CD4-positive, alpha-beta memory T cell (primary cell): ENCODE measurements around the gene DAZAP1. TPM values are rescaled to one million over a fixed set of nuclear protein-coding genes. Genes with fewer than 3 reads are reported as not detected.
A peak's percentile ranks its signal among the peaks of the same experiment; 100 is the strongest.

Experiments used
- CTCF ChIA-PET: fragments of 350-600 bp; sonication (Branson Sonifier 250); formaldehyde crosslinking; loops from one replicate; lab custom pipeline; 2021; ENCODE audit warnings: inconsistent platforms; ENCODE audit not compliant: partially characterized antibody; lab: Charles Lee
- POLR2A ChIA-PET: fragments of 350-600 bp; sonication (Branson Sonifier 250); formaldehyde crosslinking; loops from one replicate; lab custom pipeline; 2021; ENCODE audit not compliant: partially characterized antibody; lab: Charles Lee
- DNase-seq, 5 donors: peaks; one replicate each; pipeline versions ENCODE4 v3.0.0 to v3.0.0-alpha.2; 2020 to 2022; ENCODE audit warnings: mixed read lengths in 1 of 5
- H3K27ac ChIP-seq: one replicate; pipeline ENCODE4 v1.7.0; 2013; ENCODE audit warnings: low read depth, low read length
- H3K27me3 ChIP-seq: 2 replicates; pipeline ENCODE4 v1.7.0; 2013; ENCODE audit warnings: mild to moderate bottlenecking, low read length, moderate library complexity; ENCODE audit not compliant: insufficient read depth
- H3K36me3 ChIP-seq: 2 replicates; pipeline ENCODE4 v1.7.0; 2013; ENCODE audit warnings: mild to moderate bottlenecking, low read length, moderate library complexity; ENCODE audit not compliant: insufficient read depth
- H3K4me1 ChIP-seq: 2 replicates; pipeline ENCODE4 v1.7.0; 2013; ENCODE audit warnings: mild to moderate bottlenecking, low read length, moderate library complexity; ENCODE audit not compliant: insufficient read depth
- H3K4me3 ChIP-seq, 2 donors: one replicate each; pipeline ENCODE4 v1.7.0; 2013; ENCODE audit warnings: low read length in 2 of 2, mild to moderate bottlenecking in 1 of 2
- H3K9me3 ChIP-seq, 2 donors: one replicate each; pipeline ENCODE4 v1.7.0; 2013; ENCODE audit warnings: low read length in 2 of 2, control low read depth in 1 of 2; ENCODE audit not compliant: control insufficient read depth in 1 of 2
- H3K27ac Mint-ChIP-seq, 7 donors: one replicate each; pipeline ENCODE4 v1.8.0; 2020 to 2021; ENCODE audit warnings: mixed read lengths in 7 of 7, mild to moderate bottlenecking in 6 of 7, inconsistent platforms in 3 of 7, moderate library complexity in 3 of 7
- H3K27me3 Mint-ChIP-seq, 2 donors: one replicate each; pipeline ENCODE4 v1.8.0; 2020 to 2021; ENCODE audit warnings: mixed read lengths in 2 of 2
- H3K36me3 Mint-ChIP-seq, 2 donors: one replicate each; pipeline ENCODE4 v1.8.0; 2020 to 2021; ENCODE audit warnings: mixed read lengths in 2 of 2, inconsistent platforms in 1 of 2, mild to moderate bottlenecking in 1 of 2
- H3K4me1 Mint-ChIP-seq, 4 donors: one replicate each; pipeline ENCODE4 v1.8.0; 2020 to 2021; ENCODE audit warnings: mixed read lengths in 4 of 4, mild to moderate bottlenecking in 1 of 4
- H3K4me3 Mint-ChIP-seq, 8 donors: one replicate each; pipeline ENCODE4 v1.8.0; 2020 to 2021; ENCODE audit warnings: mixed read lengths in 8 of 8, mild to moderate bottlenecking in 7 of 8, moderate library complexity in 6 of 8, inconsistent platforms in 3 of 8
- H3K9me3 Mint-ChIP-seq, 8 donors: one replicate each; pipeline ENCODE4 v1.8.0; 2020 to 2021; ENCODE audit warnings: mixed read lengths in 8 of 8, mild to moderate bottlenecking in 5 of 8, inconsistent platforms in 3 of 8, moderate library complexity in 1 of 8
- intact Hi-C: fragments of 100-400 bp; cut with micrococcal nuclease; formaldehyde crosslinking; loops from one replicate; pipeline ENCODE4 v1.15.1; 2023
- polyA plus RNA-seq, 2 donors: library from polyadenylated mRNA; unstranded; fragments of 300-500 nt; fragmentation: Illumina TruSeq; gene quantifications; one replicate each; pipeline ENCODE4 v1.2.3, GENCODE V29; 2021
- total RNA-seq, 2 experiments: library from RNA; stranded (reverse); gene quantifications; one replicate each; pipeline ENCODE4 v1.2.3, GENCODE V29; 2021

The DAZAP1 gene
- total and polyA plus RNA-seq, 4 experiments from 2014 or later = 2.5 to 152 (median 76.1) TPM

DNA sequence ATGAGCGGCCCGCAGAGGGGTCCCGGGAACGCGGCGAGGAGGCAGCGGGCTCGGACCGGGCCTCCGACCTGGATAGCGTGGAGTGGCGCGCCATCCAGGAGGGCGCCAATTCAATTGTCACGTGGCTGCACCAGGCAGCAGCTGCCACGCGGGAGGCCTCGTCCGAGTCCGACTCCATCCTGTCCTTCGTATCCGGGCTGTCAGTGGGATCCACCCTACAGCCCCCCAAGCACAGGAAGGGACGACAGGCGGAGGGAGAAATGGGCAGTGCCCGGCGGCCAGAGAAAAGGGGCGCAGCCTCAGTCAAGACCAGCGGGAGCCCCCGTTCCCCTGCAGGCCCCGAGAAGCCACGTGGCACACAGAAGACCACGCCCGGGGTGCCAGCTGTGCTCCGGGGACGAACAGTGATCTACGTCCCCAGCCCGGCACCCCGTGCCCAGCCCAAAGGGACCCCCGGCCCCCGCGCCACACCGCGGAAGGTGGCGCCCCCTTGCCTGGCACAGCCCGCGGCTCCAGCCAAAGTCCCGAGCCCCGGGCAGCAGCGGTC is 61.0 kb downstream of the DAZAP1 start:
- no peak overlapping the region for H3K27ac Mint-ChIP-seq
- no peaks in the 10 kb centered on the region for H3K9me3 Mint-ChIP-seq
- no peak overlapping the region for H3K27ac ChIP-seq
- no peaks in the 10 kb centered on the region for H3K9me3 ChIP-seq
- no peaks in the 10 kb centered on the region for H3K27me3 ChIP-seq
- peaks cover 3 to 21% (median 8%) of the 10 kb centered on the region in 4 donors for H3K4me1 Mint-ChIP-seq
- no peak overlapping the region for H3K4me3 ChIP-seq
- POLR2A ChIA-PET = interaction anchor here (0.7 to 2.0 kb wide), 7 partner anchors 9 to 60 kb away, joined by 3 to 8 read pairs (median 4); partner anchors contain the start of gene REEP6
- CTCF ChIA-PET = no interaction called here
- no peaks in the 10 kb centered on the region for H3K36me3 Mint-ChIP-seq
- DNase-seq = no peak
- peak overlapping the region in 5 of 8 donors; percentile 38 to 67 (median 51) for H3K4me3 Mint-ChIP-seq
- H3K27me3 Mint-ChIP-seq = peaks cover 0 to 1% of the 10 kb centered on the region in 2 donors
- H3K4me1 ChIP-seq = peaks cover 54% of the 10 kb centered on the region
- no peaks in the 10 kb centered on the region for H3K36me3 ChIP-seq
- intact Hi-C loops = no loop called here

DNA sequence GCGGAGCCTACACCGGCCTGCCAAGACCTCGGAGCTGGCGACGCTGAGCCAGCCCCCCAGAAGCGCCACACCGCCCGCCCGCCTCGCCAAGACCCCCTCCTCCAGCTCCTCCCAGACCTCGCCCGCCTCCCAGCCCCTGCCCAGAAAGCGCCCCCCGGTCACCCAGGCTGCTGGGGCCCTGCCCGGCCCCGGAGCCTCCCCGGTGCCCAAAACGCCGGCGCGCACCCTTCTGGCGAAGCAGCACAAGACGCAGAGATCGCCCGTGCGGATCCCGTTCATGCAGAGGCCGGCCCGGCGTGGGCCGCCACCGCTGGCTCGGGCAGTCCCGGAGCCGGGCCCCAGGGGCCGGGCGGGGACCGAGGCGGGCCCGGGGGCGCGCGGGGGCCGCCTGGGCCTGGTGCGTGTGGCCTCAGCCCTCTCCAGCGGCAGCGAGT is 61.5 kb downstream of the DAZAP1 start:
- H3K27me3 Mint-ChIP-seq = peaks cover 0 to 1% of the 10 kb centered on the region in 2 donors
- peaks cover 54% of the 10 kb centered on the region for H3K4me1 ChIP-seq
- H3K36me3 ChIP-seq = no peaks in the 10 kb centered on the region
- intact Hi-C loops = no loop called here
- no peak overlapping the region for H3K27ac Mint-ChIP-seq
- H3K27ac ChIP-seq = no peak overlapping the region
- H3K9me3 ChIP-seq = no peaks in the 10 kb centered on the region
- no peak overlapping the region for H3K4me3 ChIP-seq
- H3K9me3 Mint-ChIP-seq = no peaks in the 10 kb centered on the region
- peaks cover 3 to 21% (median 8%) of the 10 kb centered on the region in 4 donors for H3K4me1 Mint-ChIP-seq
- no peak for DNase-seq
- ChIA-PET POLR2A (interaction anchor here (0.7 to 2.0 kb wide), 7 partner anchors 9 to 60 kb away, joined by 3 to 8 read pairs (median 4); partner anchors contain the start of gene REEP6), CTCF (no interaction called here)
- H3K36me3 Mint-ChIP-seq = no peaks in the 10 kb centered on the region
- no peaks in the 10 kb centered on the region for H3K27me3 ChIP-seq
- H3K4me3 Mint-ChIP-seq = peak overlapping the region in 6 of 8 donors; percentile 7 to 52 (median 44)

DNA sequence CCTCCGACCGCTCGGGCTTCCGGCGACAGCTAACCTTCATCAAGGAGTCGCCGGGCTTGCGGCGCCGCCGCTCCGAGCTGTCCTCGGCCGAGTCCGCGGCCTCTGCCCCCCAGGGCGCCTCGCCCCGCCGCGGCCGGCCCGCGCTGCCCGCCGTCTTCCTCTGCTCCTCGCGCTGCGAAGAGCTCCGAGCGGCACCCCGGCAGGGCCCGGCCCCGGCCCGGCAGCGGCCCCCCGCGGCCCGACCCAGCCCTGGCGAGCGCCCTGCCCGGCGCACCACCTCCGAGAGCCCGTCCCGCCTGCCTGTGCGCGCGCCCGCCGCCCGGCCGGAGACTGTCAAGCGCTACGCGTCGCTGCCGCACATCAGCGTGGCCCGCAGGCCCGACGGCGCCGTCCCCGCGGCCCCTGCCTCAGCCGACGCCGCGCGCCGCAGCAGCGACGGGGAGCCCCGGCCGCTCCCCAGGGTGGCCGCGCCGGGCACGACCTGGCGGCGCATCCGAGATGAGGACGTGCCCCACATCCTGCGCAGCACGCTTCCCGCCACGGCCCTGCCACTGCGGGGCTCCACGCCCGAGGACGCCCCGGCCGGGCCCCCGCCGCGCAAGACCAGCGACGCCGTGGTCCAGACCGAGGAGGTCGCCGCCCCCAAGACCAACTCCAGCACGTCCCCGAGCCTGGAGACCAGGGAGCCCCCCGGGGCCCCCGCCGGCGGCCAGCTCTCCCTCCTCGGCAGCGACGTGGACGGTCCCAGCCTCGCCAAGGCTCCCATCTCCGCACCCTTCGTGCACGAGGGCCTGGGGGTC is 62.1 kb downstream of the DAZAP1 start:
- peak overlapping the region in 1 of 2 donors; percentile 58 for H3K4me3 ChIP-seq
- CTCF ChIA-PET = interaction anchor here (2.6 kb wide), 1 partner anchor 24 kb away, joined by 9 read pairs; no protein-coding TSS in a partner anchor
- Mint-ChIP-seq H3K4me1 (peaks cover 3 to 21% (median 8%) of the 10 kb centered on the region in 4 donors), H3K36me3 (no peaks in the 10 kb centered on the region), H3K27ac (peak overlapping the region in 1 of 7 donors; percentile 58), H3K4me3 (no peak overlapping the region), H3K9me3 (no peaks in the 10 kb centered on the region), H3K27me3 (peaks cover 0 to 1% of the 10 kb centered on the region in 2 donors)
- DNase-seq = peak in 4 of 5 donors; percentile 4 to 45 (median 29)
- H3K27me3 ChIP-seq = no peaks in the 10 kb centered on the region
- intact Hi-C loops = loop anchor here (1.0 to 2.0 kb wide), 3 partner anchors 10 to 45 kb away; partner anchors contain the start of gene C19orf25
- H3K4me1 ChIP-seq = peaks cover 54% of the 10 kb centered on the region
- H3K36me3 ChIP-seq = no peaks in the 10 kb centered on the region
- H3K9me3 ChIP-seq = no peaks in the 10 kb centered on the region
- H3K27ac ChIP-seq = no peak overlapping the region
- POLR2A ChIA-PET = interaction anchor here (0.7 to 3.1 kb wide), 8 partner anchors 8 to 200 kb away, joined by 3 to 11 read pairs (median 4); partner anchors contain the start of genes CIRBP and REEP6

DNA sequence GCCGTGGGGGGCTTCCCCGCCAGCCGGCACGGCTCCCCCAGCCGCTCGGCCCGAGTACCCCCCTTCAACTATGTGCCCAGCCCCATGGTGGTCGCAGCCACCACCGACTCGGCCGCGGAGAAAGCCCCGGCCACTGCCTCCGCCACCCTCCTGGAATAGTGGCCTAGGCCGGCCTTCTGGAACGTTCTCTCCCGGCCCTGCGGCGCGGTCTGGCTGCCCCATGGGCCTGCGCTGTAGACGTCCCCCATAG is 62.6 kb downstream of the DAZAP1 start:
- POLR2A ChIA-PET = interaction anchor here (0.9 to 3.1 kb wide), 6 partner anchors 9 to 201 kb away, joined by 3 to 12 read pairs (median 4); partner anchors contain the start of genes C19orf25, CIRBP, PCSK4 and REEP6
- no peak for DNase-seq
- H3K27me3 ChIP-seq = no peaks in the 10 kb centered on the region
- Mint-ChIP-seq H3K4me1 (peaks cover 3 to 21% (median 8%) of the 10 kb centered on the region in 4 donors), H3K27me3 (peaks cover 0 to 1% of the 10 kb centered on the region in 2 donors), H3K9me3 (no peaks in the 10 kb centered on the region), H3K36me3 (no peaks in the 10 kb centered on the region), H3K4me3 (peak overlapping the region; percentile 67 to 83 (median 77)), H3K27ac (peak overlapping the region in 1 of 7 donors; percentile 58)
- no peaks in the 10 kb centered on the region for H3K36me3 ChIP-seq
- H3K4me3 ChIP-seq = peak overlapping the region in 1 of 2 donors; percentile 58
- H3K27ac ChIP-seq = no peak overlapping the region
- peaks cover 54% of the 10 kb centered on the region for H3K4me1 ChIP-seq
- CTCF ChIA-PET = interaction anchor here (2.6 kb wide), 1 partner anchor 25 kb away, joined by 9 read pairs; no protein-coding TSS in a partner anchor
- intact Hi-C loops = loop anchor here (1.0 to 2.0 kb wide), 3 partner anchors 9 to 45 kb away; partner anchors contain the start of gene C19orf25
- H3K9me3 ChIP-seq = no peaks in the 10 kb centered on the region

DNA sequence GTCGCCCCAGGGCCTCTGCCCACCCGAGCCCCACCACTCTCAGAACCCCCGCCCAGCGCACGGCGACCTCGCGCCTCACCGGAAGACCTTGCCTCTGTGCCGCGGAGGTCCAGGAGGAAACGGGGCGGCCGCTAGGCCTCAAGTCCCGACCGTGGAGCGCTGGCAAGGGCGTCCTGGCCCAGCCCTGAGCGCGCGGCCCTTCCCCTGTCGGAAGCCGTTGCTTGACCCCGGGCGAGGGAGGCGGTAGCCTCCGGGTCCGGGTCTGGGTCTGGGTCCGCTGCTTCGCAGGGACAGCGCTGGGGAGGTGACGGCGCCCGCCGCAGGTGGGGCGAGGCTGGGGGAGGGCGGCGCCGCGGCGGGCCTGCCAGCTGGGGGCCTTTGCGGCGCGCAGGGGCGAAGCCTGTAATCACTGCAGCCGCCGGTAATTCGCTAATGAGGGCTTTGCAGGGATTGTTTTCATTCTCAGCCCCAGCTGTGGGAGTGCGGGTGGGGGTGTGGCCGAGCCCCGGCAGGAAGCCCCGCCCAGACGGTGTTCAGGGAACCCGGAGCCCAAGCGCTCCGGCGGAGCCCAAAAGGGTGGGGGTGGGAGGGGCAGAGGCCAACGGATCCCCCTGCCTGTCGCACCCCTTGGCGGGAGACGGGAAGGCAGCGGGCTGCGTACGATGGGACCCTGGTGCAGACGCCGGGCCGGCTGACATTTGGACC is 63.1 kb downstream of the DAZAP1 start:
- Histone ChIP-seq H3K9me3 (no peaks in the 10 kb centered on the region), H3K4me3 (peak overlapping the region; percentile 57 to 58), H3K4me1 (peaks cover 54% of the 10 kb centered on the region), H3K27me3 (no peaks in the 10 kb centered on the region), H3K27ac (no peak overlapping the region), H3K36me3 (no peaks in the 10 kb centered on the region)
- ChIA-PET CTCF (interaction anchor here (1.1 to 2.6 kb wide), 2 partner anchors 25 to 35 kb away, joined by 3 to 9 read pairs; no protein-coding TSS in a partner anchor), POLR2A (interaction anchor here (0.6 to 3.1 kb wide), 8 partner anchors 8 to 201 kb away, joined by 3 to 12 read pairs (median 4); partner anchors contain the start of genes C19orf25, CIRBP, PCSK4 and REEP6)
- H3K4me1 Mint-ChIP-seq = peaks cover 3 to 21% (median 8%) of the 10 kb centered on the region in 4 donors
- peaks cover 0 to 1% of the 10 kb centered on the region in 2 donors for H3K27me3 Mint-ChIP-seq
- peak; percentile 66 to 80 (median 70) for DNase-seq
- H3K4me3 Mint-ChIP-seq = peak overlapping the region; percentile 67 to 83 (median 77)
- intact Hi-C loops = loop anchor here (1.0 to 2.0 kb wide), 3 partner anchors 9 to 44 kb away; partner anchors contain the start of gene C19orf25
- H3K36me3 Mint-ChIP-seq = no peaks in the 10 kb centered on the region
- peak overlapping the region in 1 of 7 donors; percentile 58 for H3K27ac Mint-ChIP-seq
- H3K9me3 Mint-ChIP-seq = no peaks in the 10 kb centered on the region

DNA sequence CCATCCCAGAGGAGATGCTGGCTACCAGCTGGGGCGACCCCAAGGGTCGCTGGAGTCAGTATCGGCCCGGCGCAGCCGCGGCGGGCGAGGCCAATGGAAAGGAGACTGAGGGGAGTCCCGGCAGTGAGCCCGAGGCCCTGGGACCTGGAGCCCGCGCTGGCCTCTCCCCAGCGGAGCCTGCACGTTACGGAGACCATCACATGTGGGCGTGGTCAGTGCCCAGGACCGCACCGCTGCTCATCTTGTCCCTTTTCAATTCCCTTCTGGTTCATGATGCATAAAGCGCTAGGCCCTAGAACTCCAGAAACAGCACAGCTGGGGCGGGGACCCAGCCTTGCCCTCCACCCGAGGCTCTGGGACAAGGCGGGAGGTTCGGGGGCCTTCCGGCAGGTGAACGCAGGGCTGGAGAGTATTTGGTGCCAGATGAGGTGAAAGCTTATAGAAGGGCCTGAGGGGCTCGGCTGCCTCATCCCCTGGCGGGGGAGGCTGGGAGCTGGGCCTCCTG is 63.7 kb downstream of the DAZAP1 start:
- POLR2A ChIA-PET = interaction anchor here (0.6 to 3.1 kb wide), 9 partner anchors 8 to 202 kb away, joined by 3 to 12 read pairs (median 4); partner anchors contain the start of genes C19orf25, CIRBP, PCSK4 and REEP6
- Histone ChIP-seq H3K4me1 (peaks cover 48% of the 10 kb centered on the region), H3K27me3 (no peaks in the 10 kb centered on the region), H3K27ac (no peak overlapping the region), H3K9me3 (no peaks in the 10 kb centered on the region), H3K4me3 (peak overlapping the region; percentile 57 to 58), H3K36me3 (no peaks in the 10 kb centered on the region)
- peak overlapping the region; percentile 53 to 84 (median 74) for H3K4me3 Mint-ChIP-seq
- no peak overlapping the region for H3K27ac Mint-ChIP-seq
- H3K27me3 Mint-ChIP-seq = peaks cover 0 to 1% of the 10 kb centered on the region in 2 donors
- DNase-seq = no peak
- intact Hi-C loops = loop anchor here (2.0 kb wide), 2 partner anchors 26 to 44 kb away; no protein-coding TSS in a partner anchor
- H3K4me1 Mint-ChIP-seq = peaks cover 3 to 23% (median 8%) of the 10 kb centered on the region in 4 donors
- CTCF ChIA-PET = interaction anchor here (0.9 to 2.6 kb wide), 4 partner anchors 26 to 62 kb away, joined by 3 to 9 read pairs (median 3); no protein-coding TSS in a partner anchor
- H3K9me3 Mint-ChIP-seq = no peaks in the 10 kb centered on the region
- H3K36me3 Mint-ChIP-seq = no peaks in the 10 kb centered on the region
